HEK293 (cell line): ENCODE results near the gene ARHGAP24.

Experiments
- CTCF ChIA-PET: fragments of 350-600 bp; formaldehyde crosslinking; extraction: SDS; loops from one replicate; lab custom pipeline; 2021; ENCODE audit warnings: antibody characterized with exemption; lab: Yijun Ruan, JAX
- POLR2A ChIA-PET: fragments of 300-600 bp; formaldehyde crosslinking; extraction: SDS; loops from one replicate; lab custom pipeline; 2020; ENCODE audit warnings: antibody characterized with exemption, inconsistent platforms; lab: Yijun Ruan, JAX
- H3K27ac ChIP-seq: fragments of 200-500 bp; sonication (Bioruptor generic); 2 replicates; pipeline ENCODE4 v1.5.1; 2014; ENCODE audit warnings: low read depth, low read length, control low read depth, inconsistent platforms; ENCODE audit errors: extremely low read depth
- H3K36me3 ChIP-seq, 2 experiments: fragments of 200-500 bp in 1 of 2; sonication (Bioruptor generic) in 1 of 2; 1 replicate in 1 of 2; 2 replicates in 1 of 2; pipeline ENCODE4 v1.5.1; 2014 to 2017; ENCODE audit warnings: inconsistent platforms in 2 of 2, low read length in 2 of 2; ENCODE audit not compliant: control insufficient read depth in 2 of 2, insufficient read depth in 1 of 2
- H3K4me1 ChIP-seq: fragments of 200-500 bp; sonication (Bioruptor generic); 2 replicates; pipeline ENCODE4 v1.5.1; 2014; ENCODE audit warnings: mild to moderate bottlenecking, low read length, inconsistent platforms; ENCODE audit not compliant: control insufficient read depth, insufficient read depth
- H3K4me3 ChIP-seq: 2 replicates; pipeline ENCODE4 v1.5.1; 2011; ENCODE audit warnings: low read depth, mild to moderate bottlenecking, control low read depth, low read length, moderate library complexity
- H3K9me3 ChIP-seq: fragments of 200-500 bp; sonication (Bioruptor generic); 2 replicates; pipeline ENCODE4 v1.5.1; 2014; ENCODE audit warnings: low read depth, low read length, inconsistent platforms; ENCODE audit not compliant: control insufficient read depth, insufficient read depth
- GLI4 ChIP-seq: fragments of 450-650 bp; formaldehyde crosslinking; IDR thresholded peaks from 2 replicates; pipeline ENCODE4 v1.5.1; 2016; ENCODE audit warnings: missing biosample characterization, missing genetic modification characterization
- KLF10 ChIP-seq: fragments of 450-650 bp; IDR thresholded peaks from 2 replicates; pipeline ENCODE4 v1.5.1; 2018; ENCODE audit warnings: missing biosample characterization, mild to moderate bottlenecking, missing genetic modification characterization
- MZF1 ChIP-seq: fragments of 450-650 bp; formaldehyde crosslinking; IDR thresholded peaks from 2 replicates; pipeline ENCODE4 v1.5.1; 2017; ENCODE audit warnings: missing biosample characterization, missing genetic modification characterization, borderline replicate concordance
- REPIN1 ChIP-seq: fragments of 450-650 bp; formaldehyde crosslinking; IDR thresholded peaks from 2 replicates; pipeline ENCODE4 v1.5.1; 2017; ENCODE audit warnings: missing biosample characterization, missing genetic modification characterization, low read depth
- SETDB1 ChIP-seq: IDR thresholded peaks from one replicate; pipeline ENCODE4 v1.6.1; 2017; ENCODE audit warnings: mild to moderate bottlenecking, low read length, moderate library complexity, mixed read lengths; ENCODE audit not compliant: insufficient read length
- ZBTB7A ChIP-seq: fragments of 450-650 bp; formaldehyde crosslinking; IDR thresholded peaks from 2 replicates; pipeline ENCODE4 v1.5.1; 2016; ENCODE audit warnings: low read depth, missing biosample characterization, missing genetic modification characterization
- ZNF121 ChIP-seq: fragments of 450-650 bp; formaldehyde crosslinking; IDR thresholded peaks from 2 replicates; pipeline ENCODE4 v1.5.1; 2016; ENCODE audit warnings: missing biosample characterization, missing genetic modification characterization
- ZNF280C ChIP-seq: fragments of 450-650 bp; formaldehyde crosslinking; IDR thresholded peaks from 2 replicates; pipeline ENCODE4 v1.5.1; 2016; ENCODE audit warnings: missing biosample characterization, missing genetic modification characterization
- ZNF311 ChIP-seq: fragments of 450-650 bp; formaldehyde crosslinking; IDR thresholded peaks from 2 replicates; pipeline ENCODE4 v1.5.1; 2017; ENCODE audit warnings: missing biosample characterization, missing genetic modification characterization, borderline replicate concordance
- ZNF341 ChIP-seq: fragments of 450-650 bp; formaldehyde crosslinking; IDR thresholded peaks from 2 replicates; pipeline ENCODE4; 2016; ENCODE audit warnings: low read depth, missing biosample characterization, missing genetic modification characterization
- ZNF585B ChIP-seq: fragments of 450-650 bp; formaldehyde crosslinking; IDR thresholded peaks from 2 replicates; pipeline ENCODE4 v1.5.1; 2016; ENCODE audit warnings: missing biosample characterization, missing genetic modification characterization
- ZNF600 ChIP-seq: fragments of 450-650 bp; formaldehyde crosslinking; IDR thresholded peaks from 2 replicates; pipeline ENCODE4 v1.5.1; 2016; ENCODE audit warnings: missing biosample characterization, missing genetic modification characterization
- ZNF791 ChIP-seq: fragments of 450-650 bp; formaldehyde crosslinking; IDR thresholded peaks from 2 replicates; pipeline ENCODE4 v1.5.1; 2016; ENCODE audit warnings: missing biosample characterization, missing genetic modification characterization
- ZNF830 ChIP-seq: fragments of 450-650 bp; IDR thresholded peaks from 2 replicates; pipeline ENCODE4 v1.5.0; 2018; ENCODE audit warnings: missing biosample characterization, missing genetic modification characterization, low read depth, mild to moderate bottlenecking, moderate library complexity
- TF ChIP-seq, protein P1 (sequence below): fragments of 450-650 bp; IDR thresholded peaks from 2 replicates; pipeline ENCODE4 v1.5.1; 2018; ENCODE audit warnings: missing biosample characterization, missing genetic modification characterization
- TF ChIP-seq, protein P2 (sequence below): fragments of 450-650 bp; formaldehyde crosslinking; IDR thresholded peaks from 2 replicates; pipeline ENCODE4 v1.5.1; 2016; ENCODE audit warnings: missing biosample characterization, missing genetic modification characterization
- TF ChIP-seq, protein P3 (sequence below): fragments of 450-650 bp; formaldehyde crosslinking; optimal IDR thresholded peaks from 2 replicates; pipeline ENCODE3; 2016; ENCODE audit warnings: missing biosample characterization, mild to moderate bottlenecking, missing genetic modification characterization
- TF ChIP-seq, protein P4 (sequence below): fragments of 450-650 bp; formaldehyde crosslinking; IDR thresholded peaks from 2 replicates; pipeline ENCODE4 v1.5.1; 2016; ENCODE audit warnings: missing biosample characterization, missing genetic modification characterization
- TF ChIP-seq, protein P5 (sequence below): fragments of 450-650 bp; formaldehyde crosslinking; conservative IDR thresholded peaks from 2 replicates; pipeline ENCODE4 v1.5.1; 2016; ENCODE audit warnings: low read depth, missing biosample characterization, missing genetic modification characterization
- TF ChIP-seq, protein P6 (sequence below): fragments of 450-650 bp; formaldehyde crosslinking; IDR thresholded peaks from 2 replicates; pipeline ENCODE4 v1.5.1; 2016; ENCODE audit warnings: missing biosample characterization, missing genetic modification characterization
- TF ChIP-seq, protein P7 (sequence below): fragments of 450-650 bp; formaldehyde crosslinking; IDR thresholded peaks from 2 replicates; pipeline ENCODE4 v1.5.1; 2017; ENCODE audit warnings: missing biosample characterization, missing genetic modification characterization

The ARHGAP24 gene

DNA sequence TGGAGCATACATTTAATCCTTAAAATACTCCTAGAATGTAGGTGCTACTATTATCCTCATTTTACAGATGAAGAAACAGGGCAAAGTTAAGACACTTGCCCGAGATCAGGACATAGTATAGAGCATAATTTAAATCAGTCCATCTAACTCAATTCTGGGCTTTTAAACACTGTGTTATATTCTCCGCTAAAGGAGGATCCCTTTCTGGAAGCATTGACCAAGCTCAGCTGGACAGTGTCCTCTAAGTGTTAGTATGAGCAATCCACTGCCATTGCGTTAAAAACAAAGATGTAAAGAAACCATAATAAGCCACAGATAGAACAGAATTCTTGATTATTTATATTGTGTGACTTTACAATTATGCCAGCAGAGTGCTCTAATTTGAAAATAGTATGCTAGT, 207.0 kb downstream of the ARHGAP24 start:
- TF ChIP-seq, protein P1, sequence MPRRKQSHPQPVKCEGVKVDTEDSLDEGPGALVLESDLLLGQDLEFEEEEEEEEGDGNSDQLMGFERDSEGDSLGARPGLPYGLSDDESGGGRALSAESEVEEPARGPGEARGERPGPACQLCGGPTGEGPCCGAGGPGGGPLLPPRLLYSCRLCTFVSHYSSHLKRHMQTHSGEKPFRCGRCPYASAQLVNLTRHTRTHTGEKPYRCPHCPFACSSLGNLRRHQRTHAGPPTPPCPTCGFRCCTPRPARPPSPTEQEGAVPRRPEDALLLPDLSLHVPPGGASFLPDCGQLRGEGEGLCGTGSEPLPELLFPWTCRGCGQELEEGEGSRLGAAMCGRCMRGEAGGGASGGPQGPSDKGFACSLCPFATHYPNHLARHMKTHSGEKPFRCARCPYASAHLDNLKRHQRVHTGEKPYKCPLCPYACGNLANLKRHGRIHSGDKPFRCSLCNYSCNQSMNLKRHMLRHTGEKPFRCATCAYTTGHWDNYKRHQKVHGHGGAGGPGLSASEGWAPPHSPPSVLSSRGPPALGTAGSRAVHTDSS (tag by site-specific recombination) = no peak
- TF ChIP-seq SETDB1 (no peak), ZNF121 (tag by site-specific recombination) (no peak), ZNF280C (tag by site-specific recombination) (no peak), ZNF600 (tag by site-specific recombination) (no peak)
- TF ChIP-seq, protein P2, sequence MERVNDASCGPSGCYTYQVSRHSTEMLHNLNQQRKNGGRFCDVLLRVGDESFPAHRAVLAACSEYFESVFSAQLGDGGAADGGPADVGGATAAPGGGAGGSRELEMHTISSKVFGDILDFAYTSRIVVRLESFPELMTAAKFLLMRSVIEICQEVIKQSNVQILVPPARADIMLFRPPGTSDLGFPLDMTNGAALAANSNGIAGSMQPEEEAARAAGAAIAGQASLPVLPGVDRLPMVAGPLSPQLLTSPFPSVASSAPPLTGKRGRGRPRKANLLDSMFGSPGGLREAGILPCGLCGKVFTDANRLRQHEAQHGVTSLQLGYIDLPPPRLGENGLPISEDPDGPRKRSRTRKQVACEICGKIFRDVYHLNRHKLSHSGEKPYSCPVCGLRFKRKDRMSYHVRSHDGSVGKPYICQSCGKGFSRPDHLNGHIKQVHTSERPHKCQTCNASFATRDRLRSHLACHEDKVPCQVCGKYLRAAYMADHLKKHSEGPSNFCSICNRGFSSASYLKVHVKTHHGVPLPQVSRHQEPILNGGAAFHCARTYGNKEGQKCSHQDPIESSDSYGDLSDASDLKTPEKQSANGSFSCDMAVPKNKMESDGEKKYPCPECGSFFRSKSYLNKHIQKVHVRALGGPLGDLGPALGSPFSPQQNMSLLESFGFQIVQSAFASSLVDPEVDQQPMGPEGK (tag by site-specific recombination) = no peak
- TF ChIP-seq, protein P3, sequence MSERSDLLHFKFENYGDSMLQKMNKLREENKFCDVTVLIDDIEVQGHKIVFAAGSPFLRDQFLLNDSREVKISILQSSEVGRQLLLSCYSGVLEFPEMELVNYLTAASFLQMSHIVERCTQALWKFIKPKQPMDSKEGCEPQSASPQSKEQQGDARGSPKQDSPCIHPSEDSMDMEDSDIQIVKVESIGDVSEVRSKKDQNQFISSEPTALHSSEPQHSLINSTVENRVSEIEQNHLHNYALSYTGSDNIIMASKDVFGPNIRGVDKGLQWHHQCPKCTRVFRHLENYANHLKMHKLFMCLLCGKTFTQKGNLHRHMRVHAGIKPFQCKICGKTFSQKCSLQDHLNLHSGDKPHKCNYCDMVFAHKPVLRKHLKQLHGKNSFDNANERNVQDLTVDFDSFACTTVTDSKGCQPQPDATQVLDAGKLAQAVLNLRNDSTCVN (tag by site-specific recombination) = no peak
- ChIA-PET CTCF (no interaction called here), POLR2A (no interaction called here)
- Histone ChIP-seq H3K9me3 (no peaks in the 10 kb centered on the region), H3K4me1 (0 out of 2 replicates have a peak, but pooled peaks cover 2% of the 10 kb centered on the region), H3K27ac (no peak overlapping the region), H3K4me3 (no peak overlapping the region), H3K36me3 (no peaks in the 10 kb centered on the region)

DNA sequence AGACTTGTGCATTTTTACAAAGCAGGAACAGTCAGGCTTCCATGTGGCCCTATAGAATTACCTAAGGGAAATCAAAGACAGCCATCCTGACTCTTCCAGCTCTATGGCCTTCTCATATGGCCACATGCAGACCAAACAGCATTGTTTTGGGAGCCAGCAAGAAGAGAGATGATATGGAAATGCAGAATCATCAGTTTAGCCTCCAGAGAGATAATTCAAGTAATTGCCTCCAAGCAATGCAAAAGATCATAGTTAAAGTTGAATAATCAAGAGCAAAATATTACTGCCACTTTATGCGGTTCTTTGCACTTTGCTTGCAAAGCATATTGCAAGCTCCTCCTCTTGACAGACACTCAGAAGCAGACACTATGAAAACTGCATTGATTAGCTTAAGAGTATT, 207.4 kb downstream of the ARHGAP24 start:
- Histone ChIP-seq H3K4me3 (no peak overlapping the region), H3K36me3 (no peaks in the 10 kb centered on the region), H3K9me3 (no peaks in the 10 kb centered on the region), H3K27ac (no peak overlapping the region), H3K4me1 (no peaks in the 10 kb centered on the region)
- ChIA-PET POLR2A (no interaction called here), CTCF (no interaction called here)
- TF ChIP-seq, protein P4, sequence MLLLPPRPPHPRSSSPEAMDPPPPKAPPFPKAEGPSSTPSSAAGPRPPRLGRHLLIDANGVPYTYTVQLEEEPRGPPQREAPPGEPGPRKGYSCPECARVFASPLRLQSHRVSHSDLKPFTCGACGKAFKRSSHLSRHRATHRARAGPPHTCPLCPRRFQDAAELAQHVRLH (tag by site-specific recombination) = no peak
- no peak for TF ChIP-seq GLI4 (tag by site-specific recombination)
- TF ChIP-seq ZNF791 (tag by site-specific recombination) = no peak
- TF ChIP-seq, protein P5, sequence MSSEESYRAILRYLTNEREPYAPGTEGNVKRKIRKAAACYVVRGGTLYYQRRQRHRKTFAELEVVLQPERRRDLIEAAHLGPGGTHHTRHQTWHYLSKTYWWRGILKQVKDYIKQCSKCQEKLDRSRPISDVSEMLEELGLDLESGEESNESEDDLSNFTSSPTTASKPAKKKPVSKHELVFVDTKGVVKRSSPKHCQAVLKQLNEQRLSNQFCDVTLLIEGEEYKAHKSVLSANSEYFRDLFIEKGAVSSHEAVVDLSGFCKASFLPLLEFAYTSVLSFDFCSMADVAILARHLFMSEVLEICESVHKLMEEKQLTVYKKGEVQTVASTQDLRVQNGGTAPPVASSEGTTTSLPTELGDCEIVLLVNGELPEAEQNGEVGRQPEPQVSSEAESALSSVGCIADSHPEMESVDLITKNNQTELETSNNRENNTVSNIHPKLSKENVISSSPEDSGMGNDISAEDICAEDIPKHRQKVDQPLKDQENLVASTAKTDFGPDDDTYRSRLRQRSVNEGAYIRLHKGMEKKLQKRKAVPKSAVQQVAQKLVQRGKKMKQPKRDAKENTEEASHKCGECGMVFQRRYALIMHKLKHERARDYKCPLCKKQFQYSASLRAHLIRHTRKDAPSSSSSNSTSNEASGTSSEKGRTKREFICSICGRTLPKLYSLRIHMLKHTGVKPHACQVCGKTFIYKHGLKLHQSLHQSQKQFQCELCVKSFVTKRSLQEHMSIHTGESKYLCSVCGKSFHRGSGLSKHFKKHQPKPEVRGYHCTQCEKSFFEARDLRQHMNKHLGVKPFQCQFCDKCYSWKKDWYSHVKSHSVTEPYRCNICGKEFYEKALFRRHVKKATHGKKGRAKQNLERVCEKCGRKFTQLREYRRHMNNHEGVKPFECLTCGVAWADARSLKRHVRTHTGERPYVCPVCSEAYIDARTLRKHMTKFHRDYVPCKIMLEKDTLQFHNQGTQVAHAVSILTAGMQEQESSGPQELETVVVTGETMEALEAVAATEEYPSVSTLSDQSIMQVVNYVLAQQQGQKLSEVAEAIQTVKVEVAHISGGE (tag by site-specific recombination) = no peak
- TF ChIP-seq ZNF830 (tag by site-specific recombination) = no peak
- no peak for TF ChIP-seq ZNF585B (tag by site-specific recombination)
- TF ChIP-seq ZNF311 (tag by site-specific recombination) = no peak
- no peak for TF ChIP-seq MZF1
- no peak for TF ChIP-seq ZBTB7A (tag by site-specific recombination)
- TF ChIP-seq, protein P6, sequence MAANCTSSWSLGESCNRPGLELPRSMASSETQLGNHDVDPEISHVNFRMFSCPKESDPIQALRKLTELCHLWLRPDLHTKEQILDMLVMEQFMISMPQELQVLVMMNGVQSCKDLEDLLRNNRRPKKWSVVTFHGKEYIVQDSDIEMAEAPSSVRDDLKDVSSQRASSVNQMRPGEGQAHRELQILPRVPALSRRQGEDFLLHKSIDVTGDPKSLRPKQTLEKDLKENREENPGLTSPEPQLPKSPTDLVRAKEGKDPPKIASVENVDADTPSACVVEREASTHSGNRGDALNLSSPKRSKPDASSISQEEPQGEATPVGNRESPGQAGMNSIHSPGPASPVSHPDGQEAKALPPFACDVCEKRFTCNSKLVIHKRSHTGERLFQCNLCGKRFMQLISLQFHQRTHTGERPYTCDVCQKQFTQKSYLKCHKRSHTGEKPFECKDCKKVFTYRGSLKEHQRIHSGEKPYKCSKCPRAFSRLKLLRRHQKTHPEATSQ (tag by site-specific recombination) = no peak
- no peak for TF ChIP-seq ZNF341 (tag by site-specific recombination)
- no peak for TF ChIP-seq REPIN1
- TF ChIP-seq, protein P7, sequence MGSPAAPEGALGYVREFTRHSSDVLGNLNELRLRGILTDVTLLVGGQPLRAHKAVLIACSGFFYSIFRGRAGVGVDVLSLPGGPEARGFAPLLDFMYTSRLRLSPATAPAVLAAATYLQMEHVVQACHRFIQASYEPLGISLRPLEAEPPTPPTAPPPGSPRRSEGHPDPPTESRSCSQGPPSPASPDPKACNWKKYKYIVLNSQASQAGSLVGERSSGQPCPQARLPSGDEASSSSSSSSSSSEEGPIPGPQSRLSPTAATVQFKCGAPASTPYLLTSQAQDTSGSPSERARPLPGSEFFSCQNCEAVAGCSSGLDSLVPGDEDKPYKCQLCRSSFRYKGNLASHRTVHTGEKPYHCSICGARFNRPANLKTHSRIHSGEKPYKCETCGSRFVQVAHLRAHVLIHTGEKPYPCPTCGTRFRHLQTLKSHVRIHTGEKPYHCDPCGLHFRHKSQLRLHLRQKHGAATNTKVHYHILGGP (tag by site-specific recombination) = no peak
- TF ChIP-seq KLF10 = no peak
